GM23248 (cell line): ENCODE measurements around the gene KIZ. TPM values are rescaled to one million over a fixed set of nuclear protein-coding genes. Genes with fewer than 3 reads are reported as not detected.
"Not testable (repeated sequence)": the region's sequence is repeated elsewhere in the genome, so short reads cannot be mapped to it uniquely, and the experiment has no call there.

Experiments used
- DNase-seq: peaks from one replicate; pipeline ENCODE4 v3.0.0-alpha.2; 2015
- H2AFZ ChIP-seq: fragments of 200-600 bp; sonication (generic); 2 replicates; pipeline ENCODE4 v1.6.1; 2016; ENCODE audit warnings: antibody characterized with exemption
- H3F3A ChIP-seq: fragments of 200-600 bp; sonication (generic); 2 replicates; pipeline ENCODE4 v1.6.1; 2016; ENCODE audit warnings: mild to moderate bottlenecking, antibody characterized with exemption, mixed run types; ENCODE audit not compliant: insufficient read depth
- H3K27ac ChIP-seq: fragments of 200-600 bp; sonication (generic); 2 replicates; pipeline ENCODE4 v1.5.1; 2016; ENCODE audit warnings: mild to moderate bottlenecking
- H3K27me3 ChIP-seq: fragments of 200-600 bp; sonication (generic); replicated peaks from 2 replicates; pipeline ENCODE4 v1.6.1; 2016; ENCODE audit warnings: mild to moderate bottlenecking; ENCODE audit not compliant: insufficient read depth
- H3K36me3 ChIP-seq: fragments of 200-600 bp; sonication (generic); 2 replicates; pipeline ENCODE4 v1.6.1; 2016; ENCODE audit warnings: low read depth, mild to moderate bottlenecking
- H3K4me1 ChIP-seq: fragments of 200-600 bp; sonication (generic); 2 replicates; pipeline ENCODE4 v1.6.1; 2016; ENCODE audit warnings: mild to moderate bottlenecking; ENCODE audit not compliant: insufficient read depth
- H3K4me2 ChIP-seq: fragments of 200-600 bp; sonication (generic); one replicate; pipeline ENCODE4 v1.6.1; 2016; ENCODE audit warnings: mild to moderate bottlenecking; ENCODE audit not compliant: unreplicated experiment
- H3K4me3 ChIP-seq: fragments of 200-600 bp; sonication (generic); 2 replicates; pipeline ENCODE4 v1.5.1; 2016; ENCODE audit warnings: mild to moderate bottlenecking
- H3K79me2 ChIP-seq: fragments of 200-600 bp; sonication (generic); 2 replicates; pipeline ENCODE4 v1.6.1; 2016; ENCODE audit warnings: mild to moderate bottlenecking; ENCODE audit not compliant: insufficient read depth
- H3K9ac ChIP-seq: fragments of 200-600 bp; sonication (generic); 2 replicates; pipeline ENCODE4 v1.6.1; 2016; ENCODE audit warnings: mild to moderate bottlenecking
- H3K9me2 ChIP-seq: fragments of 200-600 bp; sonication (generic); 2 replicates; pipeline ENCODE4 v1.6.1; 2016; ENCODE audit warnings: mixed run types, mild to moderate bottlenecking, moderate library complexity; ENCODE audit not compliant: insufficient read depth
- H3K9me3 ChIP-seq: fragments of 200-600 bp; sonication (generic); one replicate; pipeline ENCODE4 v1.6.1; 2017; ENCODE audit warnings: low read depth
- H4K20me1 ChIP-seq: fragments of 200-600 bp; sonication (generic); 2 replicates; pipeline ENCODE4 v1.6.0; 2016; ENCODE audit not compliant: insufficient read depth
- EZH2 ChIP-seq: fragments of 200-600 bp; sonication (generic); IDR thresholded peaks from 2 replicates; pipeline ENCODE4 v1.6.1; 2018; ENCODE audit warnings: antibody characterized with exemption, mild to moderate bottlenecking; ENCODE audit not compliant: insufficient read depth, poor library complexity, severe bottlenecking
- EZH2phosphoT487 ChIP-seq: fragments of 200-600 bp; sonication (generic); IDR thresholded peaks from 2 replicates; pipeline ENCODE4 v1.6.1; 2018; ENCODE audit warnings: antibody characterized with exemption, moderate library complexity, mild to moderate bottlenecking, low read depth; ENCODE audit not compliant: insufficient read depth
- WGBS, 2 experiments: methylation state at CpG; one replicate each; pipeline ENCODE4 v1.1.6; 2015 to 2017; ENCODE audit warnings: low lambda C conversion rate in 2 of 2, low coverage in 1 of 2; ENCODE audit errors: missing lambda C conversion rate in 2 of 2; 5-methylcytosine and 5-hydroxymethylcytosine counted together
- in situ Hi-C: fragments of 300-500 bp; cut with MboI; formaldehyde crosslinking; loops from 2 replicates; pipeline ENCODE4 v1.15.0; 2020
- polyA plus RNA-seq: library from polyadenylated mRNA; unstranded; fragments of >200 nt; fragmentation: Nextera tagmentation; extraction: Ambion mirVana; gene quantifications from 2 replicates; pipeline ENCODE4 v1.2.1, GENCODE V29; 2016
- total RNA-seq: library from RNA; depleted of rRNA; stranded (reverse); fragments of >200 nt; shearing (Covaris generic); gene quantifications from 2 replicates; pipeline ENCODE4 v1.2.3, GENCODE V29; 2014

The KIZ gene
- total and polyA plus RNA-seq, 2 experiments from 2014 or later = 15.4 to 24.5 TPM

GRCh38 chr20:21241406-21241805 is 115.5 kb downstream of the KIZ start:
- H3F3A ChIP-seq = no peaks in the 10 kb centered on the region
- H3K27ac ChIP-seq = no peak overlapping the region
- H3K36me3 ChIP-seq = no peaks in the 10 kb centered on the region
- 64 to 68% methylated on average over 7 of the region's 7 CpGs for WGBS, 2 experiments
- H3K4me2 ChIP-seq = no peak overlapping the region
- TF ChIP-seq EZH2 (no peak), EZH2phosphoT487 (no peak)
- no peaks in the 10 kb centered on the region for H3K79me2 ChIP-seq
- DNase-seq = no peak
- in situ Hi-C loops = loop anchor here (25.0 kb wide), 1 partner anchor 379 kb away; no protein-coding TSS in a partner anchor
- H4K20me1 ChIP-seq = no peaks in the 10 kb centered on the region
- H3K9me3 ChIP-seq = no peaks in the 10 kb centered on the region
- H3K4me3 ChIP-seq = no peak overlapping the region
- no peak overlapping the region for H3K9ac ChIP-seq
- no peaks in the 10 kb centered on the region for H3K27me3 ChIP-seq
- H3K4me1 ChIP-seq = no peaks in the 10 kb centered on the region
- H3K9me2 ChIP-seq = no peaks in the 10 kb centered on the region
- H2AFZ ChIP-seq = no peak overlapping the region

DNA sequence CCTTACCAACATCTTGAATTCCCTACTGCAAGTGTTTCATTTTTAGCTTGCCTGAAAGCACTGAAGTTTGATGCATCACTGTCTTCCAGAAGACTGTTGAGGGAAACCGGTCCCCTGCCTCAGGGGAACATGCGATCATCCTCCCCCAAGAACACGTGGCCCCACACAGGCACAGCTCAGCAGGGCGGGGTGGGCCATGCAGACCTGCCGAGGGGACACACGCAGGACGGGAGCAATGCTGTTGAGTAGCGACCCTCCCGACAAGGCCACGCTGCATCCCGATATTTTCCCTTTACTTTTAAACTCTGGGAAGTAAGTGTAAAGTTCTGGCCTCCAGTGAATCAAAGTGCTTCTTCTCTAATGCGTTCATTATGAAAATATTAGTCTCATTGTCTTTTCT is 117.9 kb downstream of the KIZ start:
- Histone ChIP-seq H3K36me3 (no peaks in the 10 kb centered on the region), H3K9me2 (no peaks in the 10 kb centered on the region), H3K27ac (no peak overlapping the region), H3K9me3 (no peaks in the 10 kb centered on the region), H3K4me1 (no peaks in the 10 kb centered on the region), H3F3A (no peaks in the 10 kb centered on the region), H3K4me3 (no peak overlapping the region), H4K20me1 (no peaks in the 10 kb centered on the region), H3K27me3 (no peaks in the 10 kb centered on the region), H3K9ac (no peak overlapping the region), H3K4me2 (no peak overlapping the region), H3K79me2 (no peaks in the 10 kb centered on the region), H2AFZ (no peak overlapping the region)
- in situ Hi-C loops = loop anchor here (25.0 kb wide), 1 partner anchor 382 kb away; no protein-coding TSS in a partner anchor
- 89 to 90% methylated on average over 12 of the region's 12 CpGs for WGBS, 2 experiments
- TF ChIP-seq EZH2 (no peak), EZH2phosphoT487 (no peak)
- no peak for DNase-seq

GRCh38 chr20:21244808-21245207 is 118.9 kb downstream of the KIZ start:
- in situ Hi-C loops = loop anchor here (25.0 kb wide), 1 partner anchor 383 kb away; no protein-coding TSS in a partner anchor

DNA sequence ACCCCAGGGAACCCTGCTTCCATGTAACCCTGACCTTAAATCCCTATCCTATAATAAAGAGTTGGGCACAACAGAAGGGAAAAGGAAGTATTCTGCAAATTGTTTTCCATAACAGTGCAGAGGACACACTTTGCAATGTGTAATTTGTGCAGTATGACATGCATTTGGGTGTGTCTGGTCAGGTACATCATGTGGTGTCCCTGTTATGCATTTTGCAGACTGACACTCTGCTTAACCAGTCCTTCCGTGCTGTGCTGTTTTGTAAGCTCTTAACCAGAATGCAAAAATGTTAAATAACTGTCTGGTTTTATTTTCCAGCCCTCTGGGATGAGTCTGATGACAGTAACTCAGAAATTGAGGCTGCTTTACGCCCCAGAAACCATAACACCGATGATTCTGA is 120.3 kb downstream of the KIZ start:
- no peaks in the 10 kb centered on the region for H3K9me2 ChIP-seq
- WGBS, 2 experiments = 80 to 83% methylated on average over 3 of the region's 3 CpGs
- in situ Hi-C loops = loop anchor here (25.0 kb wide), 1 partner anchor 384 kb away; no protein-coding TSS in a partner anchor

More at GRCh38 chr20:21244808-21245207, 118.9 kb downstream of the KIZ start:
- no peaks in the 10 kb centered on the region for H3K27me3 ChIP-seq
- H3K4me2 ChIP-seq = no peak overlapping the region
- no peak overlapping the region for H2AFZ ChIP-seq
- H3K9me2 ChIP-seq = no peaks in the 10 kb centered on the region
- no peaks in the 10 kb centered on the region for H3K36me3 ChIP-seq
- no peaks in the 10 kb centered on the region for H3K4me1 ChIP-seq
- TF ChIP-seq EZH2 = no peak
- no peak for TF ChIP-seq EZH2phosphoT487
- H3K79me2 ChIP-seq = no peaks in the 10 kb centered on the region
- DNase-seq = no peak
- H3K9me3 ChIP-seq = no peaks in the 10 kb centered on the region
- H3K9ac ChIP-seq = no peak overlapping the region
- H4K20me1 ChIP-seq = no peaks in the 10 kb centered on the region
- WGBS, 2 experiments = 72 to 78% methylated on average over 3 of the region's 3 CpGs
- no peak overlapping the region for H3K27ac ChIP-seq
- H3K4me3 ChIP-seq = no peak overlapping the region
- no peaks in the 10 kb centered on the region for H3F3A ChIP-seq

GRCh38 chr20:21247603-21248095 is 121.8 kb downstream of the KIZ start:
- not testable (repeated sequence) for H3F3A ChIP-seq, H3K4me1 ChIP-seq, DNase-seq, H3K4me3 ChIP-seq, H3K36me3 ChIP-seq, H3K27me3 ChIP-seq, H4K20me1 ChIP-seq, H3K27ac ChIP-seq, H2AFZ ChIP-seq, H3K9ac ChIP-seq, H3K79me2 ChIP-seq, H3K4me2 ChIP-seq, H3K9me2 ChIP-seq, H3K9me3 ChIP-seq
- in situ Hi-C loops = loop anchor here (25.0 kb wide), 1 partner anchor 385 kb away; no protein-coding TSS in a partner anchor
- WGBS, 2 experiments = 78 to 80% methylated on average over 7 to 8 of the region's 8 CpGs

More for the DNA sequence above, 120.3 kb downstream of the KIZ start:
- TF ChIP-seq EZH2 (no peak), EZH2phosphoT487 (no peak)
- Histone ChIP-seq H3K9me3 (no peaks in the 10 kb centered on the region), H3K27me3 (no peaks in the 10 kb centered on the region), H3K79me2 (no peaks in the 10 kb centered on the region), H3K4me2 (no peak overlapping the region), H3K4me3 (no peak overlapping the region), H3K27ac (no peak overlapping the region), H3K36me3 (no peaks in the 10 kb centered on the region), H2AFZ (no peak overlapping the region), H3K4me1 (no peaks in the 10 kb centered on the region), H3K9ac (no peak overlapping the region), H3F3A (no peaks in the 10 kb centered on the region), H4K20me1 (no peaks in the 10 kb centered on the region)
- DNase-seq = no peak
